Measurements from ENCODE around the gene DICER1. TPM values are rescaled to one million over a fixed set of nuclear protein-coding genes. Genes with fewer than 3 reads are reported as not detected.

DICER1 gene
- total and polyA plus RNA-seq, 12 donors: 4.9 to 38.8 (median 27.2) TPM

DNA sequence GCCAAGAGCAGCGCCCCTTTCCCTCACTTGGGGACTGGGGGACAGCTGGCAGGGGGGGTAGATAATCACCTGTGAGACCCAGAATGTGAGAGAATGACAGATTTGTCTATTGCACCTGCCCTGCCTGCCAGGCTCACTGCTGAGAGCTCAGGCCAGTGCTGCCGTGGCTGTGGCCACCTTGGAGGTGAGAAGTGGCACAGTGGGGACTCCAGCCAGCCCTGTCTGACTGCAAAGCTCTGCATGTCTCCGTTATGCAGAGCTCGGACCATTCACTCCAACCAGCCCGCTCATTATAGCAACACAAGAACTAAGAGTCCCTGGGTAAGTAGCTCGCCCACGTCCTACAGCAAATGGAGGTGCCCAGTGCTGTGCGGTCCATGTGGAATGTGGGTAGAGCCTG is 88.8 kb downstream of the DICER1 start:
- peaks cover 0 to 31% (median 6%) of the 10 kb centered on the region in 7 donors for H3K27me3 ChIP-seq
- intact Hi-C loops (cut with DNase I): no loop called here
- ATAC-seq (no peak), DNase-seq (no peak)
- H3K4me3 ChIP-seq: no peak overlapping the region
- H3K27ac ChIP-seq: no peak overlapping the region
- peaks cover 0 to 2% (median 0%) of the 10 kb centered on the region in 11 donors for H3K9me3 ChIP-seq
- TF ChIP-seq, protein P1, sequence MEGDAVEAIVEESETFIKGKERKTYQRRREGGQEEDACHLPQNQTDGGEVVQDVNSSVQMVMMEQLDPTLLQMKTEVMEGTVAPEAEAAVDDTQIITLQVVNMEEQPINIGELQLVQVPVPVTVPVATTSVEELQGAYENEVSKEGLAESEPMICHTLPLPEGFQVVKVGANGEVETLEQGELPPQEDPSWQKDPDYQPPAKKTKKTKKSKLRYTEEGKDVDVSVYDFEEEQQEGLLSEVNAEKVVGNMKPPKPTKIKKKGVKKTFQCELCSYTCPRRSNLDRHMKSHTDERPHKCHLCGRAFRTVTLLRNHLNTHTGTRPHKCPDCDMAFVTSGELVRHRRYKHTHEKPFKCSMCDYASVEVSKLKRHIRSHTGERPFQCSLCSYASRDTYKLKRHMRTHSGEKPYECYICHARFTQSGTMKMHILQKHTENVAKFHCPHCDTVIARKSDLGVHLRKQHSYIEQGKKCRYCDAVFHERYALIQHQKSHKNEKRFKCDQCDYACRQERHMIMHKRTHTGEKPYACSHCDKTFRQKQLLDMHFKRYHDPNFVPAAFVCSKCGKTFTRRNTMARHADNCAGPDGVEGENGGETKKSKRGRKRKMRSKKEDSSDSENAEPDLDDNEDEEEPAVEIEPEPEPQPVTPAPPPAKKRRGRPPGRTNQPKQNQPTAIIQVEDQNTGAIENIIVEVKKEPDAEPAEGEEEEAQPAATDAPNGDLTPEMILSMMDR (IDR thresholded peaks at IDR 0.05): no peak
- no peaks in the 10 kb centered on the region for H3K36me3 ChIP-seq
- H3K4me1 ChIP-seq: no peaks in the 10 kb centered on the region
- WGBS, 2 donors: 57 to 63% methylated on average over 8 of the region's 8 CpGs

- DNase-seq: no peak
- intact Hi-C loops (cut with DNase I): no loop called here
- H3K27me3 ChIP-seq: peaks cover 0 to 31% (median 6%) of the 10 kb centered on the region in 7 donors
- TF ChIP-seq, protein P1 (IDR thresholded peaks at IDR 0.05): no peak
- no peak overlapping the region for H3K4me3 ChIP-seq
- no peaks in the 10 kb centered on the region for H3K9me3 ChIP-seq
- no peak for ATAC-seq
- no peaks in the 10 kb centered on the region for H3K36me3 ChIP-seq
- WGBS, 2 donors: 71 to 72% methylated on average over 10 of the region's 10 CpGs
- H3K4me1 ChIP-seq: no peaks in the 10 kb centered on the region
- no peak overlapping the region for H3K27ac ChIP-seq
Measured at GRCh38 chr14:95068080-95068479, 89.2 kb downstream of the DICER1 start.

- TF ChIP-seq, protein P1 (IDR thresholded peaks at IDR 0.05): no peak
- peaks cover 0 to 31% (median 6%) of the 10 kb centered on the region in 7 donors for H3K27me3 ChIP-seq
- no peak for ATAC-seq
- no peak overlapping the region for H3K27ac ChIP-seq
- H3K36me3 ChIP-seq: no peaks in the 10 kb centered on the region
- no peaks in the 10 kb centered on the region for H3K9me3 ChIP-seq
- no peaks in the 10 kb centered on the region for H3K4me1 ChIP-seq
- no peak for DNase-seq
- intact Hi-C loops (cut with DNase I): no loop called here
- 91 to 96% methylated on average over 4 of the region's 4 CpGs for WGBS, 2 donors
- no peak overlapping the region for H3K4me3 ChIP-seq
Measured at GRCh38 chr14:95067526-95067925, 89.8 kb downstream of the DICER1 start.

DNA sequence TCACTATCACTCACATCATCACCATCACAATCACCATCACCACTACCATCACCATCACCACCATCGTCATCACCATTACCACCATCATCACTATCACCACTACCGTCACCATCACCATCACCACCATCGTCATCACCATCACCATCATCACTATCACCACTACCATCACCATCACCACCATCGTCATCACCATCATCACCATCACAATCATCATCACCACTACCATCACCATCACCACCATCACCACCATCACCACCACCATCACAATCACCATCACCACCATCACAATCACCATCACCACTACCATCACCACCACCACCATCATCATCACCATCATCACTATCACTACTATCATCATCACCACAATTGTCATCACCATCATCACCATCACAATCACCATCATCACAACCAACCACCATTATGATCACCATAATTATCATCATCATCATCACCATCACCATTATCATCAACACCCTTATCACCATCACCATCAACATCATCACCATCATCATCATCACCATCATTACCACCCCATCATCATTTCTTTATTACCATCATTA is 90.8 kb downstream of the DICER1 start:
- no peaks in the 10 kb centered on the region for H3K4me1 ChIP-seq
- ATAC-seq (no peak), DNase-seq (no peak)
- no peak overlapping the region for H3K27ac ChIP-seq
- H3K4me3 ChIP-seq: no peak overlapping the region
- TF ChIP-seq, protein P1 (IDR thresholded peaks at IDR 0.05): no peak
- H3K36me3 ChIP-seq: no peaks in the 10 kb centered on the region
- peaks cover 0 to 31% (median 6%) of the 10 kb centered on the region in 7 donors for H3K27me3 ChIP-seq
- no peaks in the 10 kb centered on the region for H3K9me3 ChIP-seq
- 95 to 97% methylated on average over 4 of the region's 4 CpGs for WGBS, 2 donors
- intact Hi-C loops (cut with DNase I): no loop called here
